HG02763 (cell line): ENCODE data around the gene NECTIN1.
"Not testable (repeated sequence)": the region's sequence is repeated elsewhere in the genome, so short reads cannot be mapped to it uniquely, and the experiment has no call there.

Experiments used
- ATAC-seq: cut with Tn5 transposase; IDR thresholded peaks from one replicate; pipeline ENCODE4 v1.9.1; 2021; ENCODE audit warnings: mild to moderate bottlenecking, moderate library complexity; ENCODE audit not compliant: unreplicated experiment

NECTIN1 gene

DNA sequence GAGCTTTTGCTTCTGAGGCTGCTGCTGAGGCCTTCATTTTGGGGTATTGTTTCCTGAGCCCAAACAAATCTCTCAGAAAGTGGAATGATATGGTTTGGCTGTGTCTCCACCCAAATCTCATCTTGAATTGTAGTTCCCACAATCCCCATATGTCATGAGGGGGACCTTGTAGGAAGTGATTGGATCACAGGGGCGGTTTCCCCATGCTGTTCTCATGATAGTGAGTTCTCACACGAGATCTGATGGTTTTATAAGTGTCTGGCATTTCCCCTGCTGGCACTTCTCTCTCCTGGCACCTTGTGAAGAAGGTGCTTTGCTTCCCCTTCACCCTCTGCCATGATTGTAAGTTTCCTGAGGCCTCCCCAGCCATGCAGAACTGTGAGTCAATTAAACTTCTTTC is 133.1 kb downstream of the NECTIN1 start:
- not testable (repeated sequence) for ATAC-seq

DNA sequence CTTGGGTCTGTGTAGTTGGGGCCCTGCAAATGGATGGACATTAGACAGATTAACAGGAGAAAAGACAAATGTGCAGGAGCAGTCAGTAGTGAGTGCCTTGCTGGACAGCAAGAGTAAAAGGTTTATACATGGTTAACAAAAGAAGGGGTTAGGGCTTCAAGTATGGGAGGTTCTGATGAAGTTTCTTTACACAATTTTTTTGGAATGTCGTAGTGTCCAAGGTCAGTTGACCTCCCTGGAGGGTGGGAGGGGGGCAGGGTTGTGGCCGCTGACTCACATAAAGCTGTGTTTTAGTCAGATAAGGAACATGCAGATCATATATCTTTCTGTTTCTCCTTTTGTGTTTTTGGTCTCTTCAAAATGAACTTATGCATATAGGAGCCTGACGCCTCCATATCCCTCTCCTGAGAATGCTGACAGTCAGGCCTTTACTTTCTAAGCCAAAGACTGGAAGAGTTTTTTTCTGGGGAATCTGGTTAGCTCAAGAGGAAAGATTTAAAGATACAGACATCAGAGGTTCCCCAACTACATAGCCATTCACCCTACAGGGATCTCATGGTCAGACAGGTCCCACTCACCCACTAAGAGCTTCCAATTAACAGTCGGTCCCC is 134.3 kb downstream of the NECTIN1 start:
- ATAC-seq, result no peak

DNA sequence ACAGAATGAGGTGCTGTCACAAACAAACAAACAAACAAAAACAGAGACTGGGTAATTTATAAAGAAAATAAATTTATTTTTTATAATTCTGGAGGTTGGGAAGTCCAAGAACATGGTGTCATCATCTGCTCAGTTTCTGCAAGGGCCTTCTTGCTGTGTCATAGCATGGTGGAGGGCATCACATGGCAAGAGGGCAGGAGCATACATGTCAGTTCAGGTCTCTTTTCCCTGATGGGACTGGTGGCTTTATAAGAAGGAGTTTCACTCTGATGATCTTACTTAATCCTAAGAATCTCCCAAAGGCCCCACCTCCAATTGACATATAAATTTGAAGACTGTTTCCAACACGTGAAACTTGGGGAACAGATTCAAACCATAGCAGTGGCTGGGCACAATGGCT is 135.7 kb downstream of the NECTIN1 start:
- no peak for ATAC-seq

DNA sequence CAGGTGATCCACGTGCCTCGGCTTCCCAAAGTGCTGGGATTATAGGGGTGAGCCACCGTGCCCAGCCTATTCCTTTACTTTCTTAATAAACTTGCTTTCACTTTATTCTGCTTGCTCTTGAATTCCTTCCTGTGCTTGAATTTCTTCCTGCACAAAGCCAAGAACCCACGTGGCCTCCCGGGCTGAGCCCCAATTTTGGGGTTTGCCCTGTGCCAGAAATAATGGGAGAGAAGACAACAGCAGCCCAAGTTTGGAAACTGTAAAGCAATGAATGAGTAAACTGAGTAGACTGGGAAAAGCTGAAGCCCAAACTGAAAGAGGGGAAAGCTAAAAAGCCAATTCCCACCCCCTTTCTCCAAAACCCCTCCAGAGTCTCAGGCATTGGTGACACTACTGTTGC is 136.4 kb downstream of the NECTIN1 start:
- no peak for ATAC-seq

DNA sequence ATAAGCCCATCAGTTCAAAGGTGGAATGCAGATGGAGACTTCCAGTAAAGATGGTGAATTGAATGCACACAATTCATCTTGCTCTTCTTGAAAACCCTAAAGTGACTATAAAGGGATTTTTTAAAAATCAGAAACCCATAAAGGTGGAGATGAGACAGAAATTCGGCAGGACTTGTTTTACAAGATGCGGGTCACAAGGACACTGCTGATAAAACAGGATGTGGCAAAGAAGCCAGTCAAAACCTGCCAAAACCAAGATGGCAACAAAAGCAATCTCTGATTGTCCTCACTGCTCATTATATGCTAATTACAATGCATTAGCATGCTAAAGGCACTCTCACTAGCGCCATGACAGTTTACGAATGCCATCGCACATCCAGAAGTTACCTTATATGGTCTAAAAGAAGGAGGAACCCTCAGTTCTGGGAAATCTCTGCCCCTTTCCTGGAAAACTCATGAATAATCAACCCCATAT is 137.1 kb downstream of the NECTIN1 start:
- ATAC-seq, result no peak

DNA sequence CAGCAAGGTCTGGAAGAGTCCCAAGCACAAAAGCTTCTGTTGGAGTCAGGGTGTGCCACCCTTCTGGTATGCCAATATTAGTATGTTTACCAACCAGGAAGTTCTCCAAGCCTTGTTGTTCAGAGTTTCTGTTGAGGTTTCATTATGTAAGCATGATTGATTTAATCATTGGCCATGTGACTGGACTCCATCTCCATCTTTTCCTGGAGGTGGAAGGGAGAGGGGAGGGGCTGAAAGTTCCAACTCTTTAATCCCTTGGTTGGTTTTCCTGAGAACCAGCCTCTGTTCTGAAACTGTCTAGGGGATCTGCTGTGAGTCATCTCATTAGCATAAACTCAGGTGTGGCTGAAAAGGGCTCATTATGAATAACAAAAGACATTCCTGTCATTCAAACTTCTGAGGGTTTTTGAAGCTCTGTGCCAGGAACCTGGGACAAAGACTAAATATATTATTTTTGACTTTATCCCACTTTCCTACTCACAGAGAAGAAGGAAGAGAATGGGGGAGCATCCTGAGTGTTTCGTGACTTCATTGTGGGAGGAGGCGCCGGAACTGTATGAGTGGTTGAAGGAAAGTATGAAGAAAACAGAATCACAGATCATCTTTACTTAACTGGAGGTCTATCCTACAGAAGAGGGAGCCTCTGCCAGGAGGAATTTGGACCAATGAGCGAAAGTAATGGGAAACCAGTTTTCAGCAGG is 138.2 kb downstream of the NECTIN1 start:
- no peak for ATAC-seq

DNA sequence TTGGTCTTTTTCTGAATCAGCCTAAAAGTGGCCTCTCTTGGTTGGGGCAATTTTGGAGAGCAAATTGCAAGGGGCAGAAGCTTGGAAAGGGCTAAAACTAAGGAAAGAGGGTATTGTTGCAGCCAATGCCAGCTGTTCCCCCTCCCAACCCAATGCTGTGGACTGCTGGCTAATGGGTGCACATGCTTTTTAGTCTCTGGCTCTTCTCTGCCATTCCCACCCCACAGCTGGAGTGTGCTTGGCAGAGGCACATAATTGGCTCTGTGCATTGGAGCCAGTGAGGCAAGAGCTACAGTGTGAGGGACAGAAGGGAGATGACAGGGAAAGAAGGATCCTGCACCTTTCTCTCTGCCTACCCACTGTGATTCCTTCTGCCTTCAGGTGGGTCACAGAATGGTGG is 140.0 kb downstream of the NECTIN1 start:
- ATAC-seq, result no peak
